Mucosa of rectum (tissue), 2 donors: ENCODE results near the gene CCDC124.
"Not testable (repeated sequence)": the region's sequence is repeated elsewhere in the genome, so short reads cannot be mapped to it uniquely, and the experiment has no call there.

ENCODE experiments used
- H3K27ac ChIP-seq, 2 donors: one replicate each; pipeline ENCODE4 v1.7.0; 2013; ENCODE audit warnings: inconsistent platforms in 2 of 2, low read depth in 2 of 2, low read length in 2 of 2
- H3K27me3 ChIP-seq, 2 donors: one replicate each; pipeline ENCODE4 v1.7.0; 2013; ENCODE audit warnings: low read length in 2 of 2; ENCODE audit not compliant: control insufficient read depth in 2 of 2, insufficient read depth in 2 of 2
- H3K36me3 ChIP-seq, 2 donors: one replicate each; pipeline ENCODE4 v1.7.0; 2013; ENCODE audit warnings: low read length in 2 of 2; ENCODE audit not compliant: control insufficient read depth in 2 of 2, insufficient read depth in 2 of 2
- H3K4me1 ChIP-seq, 2 donors: one replicate each; pipeline ENCODE4 v1.7.0; 2013; ENCODE audit warnings: low read length in 2 of 2, mild to moderate bottlenecking in 1 of 2; ENCODE audit not compliant: control insufficient read depth in 2 of 2, insufficient read depth in 2 of 2
- H3K4me3 ChIP-seq, 2 donors: one replicate each; pipeline ENCODE4 v1.7.0; 2013; ENCODE audit warnings: low read length in 2 of 2
- H3K9ac ChIP-seq, 2 donors: one replicate each; pipeline ENCODE4 v1.7.0; 2013; ENCODE audit warnings: low read length in 2 of 2, low read depth in 1 of 2, mild to moderate bottlenecking in 1 of 2
- H3K9me3 ChIP-seq, 2 donors: one replicate each; pipeline ENCODE4 v1.7.0; 2013; ENCODE audit warnings: low read length in 2 of 2; ENCODE audit not compliant: control insufficient read depth in 2 of 2
- donor health status: healthy.
- donor health status: Normal muscosa, but diverticular disease.

Gene CCDC124

DNA sequence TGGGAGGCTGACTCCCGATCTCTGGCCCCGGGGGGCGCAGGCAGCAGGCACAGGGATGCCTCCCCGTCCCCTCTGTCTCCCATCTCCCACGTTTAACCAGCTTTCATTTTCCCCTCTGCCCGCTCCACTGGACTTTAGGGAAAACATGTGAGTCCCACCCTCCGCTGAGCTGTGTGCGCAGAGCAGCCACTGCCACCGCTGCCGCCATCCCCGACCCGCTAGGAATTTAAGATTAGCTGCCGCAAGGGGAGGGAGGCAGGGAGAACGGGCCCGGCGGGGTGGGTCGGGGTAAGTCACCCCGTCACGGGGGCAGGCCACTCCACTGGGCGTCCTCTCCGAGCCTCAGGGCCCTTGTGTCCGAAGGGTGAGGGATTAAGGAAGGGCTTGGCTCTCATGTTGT, 49.6 kb downstream of the CCDC124 start:
- Histone ChIP-seq H3K27ac (no peak overlapping the region), H3K4me3 (no peak overlapping the region), H3K4me1 (no peaks in the 10 kb centered on the region), H3K9ac (no peak overlapping the region), H3K9me3 (no peaks in the 10 kb centered on the region), H3K27me3 (no peaks in the 10 kb centered on the region), H3K36me3 (no peaks in the 10 kb centered on the region)

DNA sequence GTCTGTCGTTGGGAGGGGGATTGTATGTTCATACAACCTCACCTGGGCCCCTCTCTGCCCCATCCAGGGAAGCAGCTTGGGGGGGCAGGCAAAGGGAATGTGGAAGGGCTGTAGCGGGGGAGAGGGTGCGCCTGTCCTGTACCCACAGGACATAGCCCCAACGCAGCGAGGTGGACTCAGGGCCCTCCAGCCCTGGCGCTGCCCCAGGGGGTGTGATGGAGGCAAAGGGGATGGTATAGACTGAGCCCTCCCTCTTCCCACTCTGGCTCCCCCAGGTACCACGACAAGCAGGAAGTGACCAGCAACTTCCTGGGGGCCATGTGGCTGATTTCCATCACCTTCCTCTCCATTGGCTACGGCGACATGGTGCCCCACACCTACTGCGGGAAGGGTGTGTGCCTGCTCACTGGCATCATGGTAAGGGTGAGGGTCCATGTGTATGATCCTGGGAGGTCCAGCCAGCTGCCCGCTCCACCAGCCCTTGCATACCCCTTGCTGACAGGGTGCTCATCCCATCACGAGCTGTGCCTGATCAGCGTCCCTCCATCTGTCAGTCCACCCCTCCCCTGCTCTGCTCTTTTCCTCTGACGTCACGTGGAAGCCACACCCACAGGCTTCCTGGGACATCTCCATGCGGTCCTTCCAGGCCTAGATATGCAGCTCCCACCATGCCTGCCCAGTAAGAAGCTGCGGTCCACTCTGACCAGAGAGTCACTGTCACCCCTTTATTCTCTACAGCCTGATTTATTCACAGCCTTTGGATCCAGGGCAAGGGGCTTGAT, 52.4 kb downstream of the CCDC124 start:
- Histone ChIP-seq H3K4me3 (no peak overlapping the region), H3K36me3 (no peaks in the 10 kb centered on the region)

DNA sequence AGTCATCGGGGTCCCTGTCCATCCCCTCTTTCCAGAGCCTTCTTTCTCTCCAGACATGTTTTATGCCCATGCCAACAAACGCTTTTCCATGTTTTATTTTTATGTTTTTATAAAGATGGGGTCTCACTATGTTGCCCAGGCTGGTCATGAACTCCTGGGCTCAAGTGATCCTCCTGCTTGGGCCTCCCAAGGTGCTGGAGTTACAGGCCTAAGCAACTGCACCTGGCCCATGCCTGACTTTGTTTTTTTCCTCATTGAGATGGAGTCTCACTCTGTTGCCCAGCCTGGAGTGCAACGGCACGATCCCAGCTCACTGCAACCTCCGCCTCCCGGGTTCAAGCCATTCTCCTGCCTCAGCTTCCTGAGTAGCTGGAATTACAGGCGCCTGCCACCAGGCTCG, 53.8 kb downstream of the CCDC124 start:
- H3K4me1 ChIP-seq, result not testable (repeated sequence)

More for the DNA sequence above, 52.4 kb downstream of the CCDC124 start:
- Histone ChIP-seq H3K9ac (no peak overlapping the region), H3K9me3 (no peaks in the 10 kb centered on the region), H3K27ac (no peak overlapping the region), H3K4me1 (no peaks in the 10 kb centered on the region), H3K27me3 (no peaks in the 10 kb centered on the region)

DNA sequence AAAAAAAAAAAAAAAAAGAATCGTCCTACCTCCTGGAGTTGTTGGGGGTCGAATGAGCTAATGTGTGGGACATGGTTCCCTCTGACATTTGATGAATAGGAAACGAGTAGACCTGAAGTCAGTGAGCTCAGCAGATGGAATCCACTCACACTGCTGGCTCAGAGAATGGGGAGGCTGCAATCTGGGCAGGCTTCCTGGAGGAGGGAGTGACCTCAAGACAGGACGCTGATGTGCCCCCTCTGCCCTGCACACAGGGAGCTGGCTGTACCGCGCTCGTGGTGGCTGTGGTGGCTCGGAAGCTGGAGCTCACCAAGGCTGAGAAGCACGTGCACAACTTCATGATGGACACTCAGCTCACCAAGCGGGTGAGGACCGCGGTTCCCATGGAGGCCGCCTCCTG, 55.3 kb downstream of the CCDC124 start:
- H3K4me3 ChIP-seq, result no peak overlapping the region
- H3K4me1 ChIP-seq, result no peaks in the 10 kb centered on the region
- H3K36me3 ChIP-seq, result no peaks in the 10 kb centered on the region
- H3K9me3 ChIP-seq, result no peaks in the 10 kb centered on the region
- H3K27ac ChIP-seq, result no peak overlapping the region
- no peaks in the 10 kb centered on the region for H3K27me3 ChIP-seq
- no peak overlapping the region for H3K9ac ChIP-seq

More for the DNA sequence above, 53.8 kb downstream of the CCDC124 start:
- H3K36me3 ChIP-seq, H3K9me3 ChIP-seq, H3K4me3 ChIP-seq, H3K27ac ChIP-seq, H3K27me3 ChIP-seq, H3K9ac ChIP-seq: not testable (repeated sequence)

DNA sequence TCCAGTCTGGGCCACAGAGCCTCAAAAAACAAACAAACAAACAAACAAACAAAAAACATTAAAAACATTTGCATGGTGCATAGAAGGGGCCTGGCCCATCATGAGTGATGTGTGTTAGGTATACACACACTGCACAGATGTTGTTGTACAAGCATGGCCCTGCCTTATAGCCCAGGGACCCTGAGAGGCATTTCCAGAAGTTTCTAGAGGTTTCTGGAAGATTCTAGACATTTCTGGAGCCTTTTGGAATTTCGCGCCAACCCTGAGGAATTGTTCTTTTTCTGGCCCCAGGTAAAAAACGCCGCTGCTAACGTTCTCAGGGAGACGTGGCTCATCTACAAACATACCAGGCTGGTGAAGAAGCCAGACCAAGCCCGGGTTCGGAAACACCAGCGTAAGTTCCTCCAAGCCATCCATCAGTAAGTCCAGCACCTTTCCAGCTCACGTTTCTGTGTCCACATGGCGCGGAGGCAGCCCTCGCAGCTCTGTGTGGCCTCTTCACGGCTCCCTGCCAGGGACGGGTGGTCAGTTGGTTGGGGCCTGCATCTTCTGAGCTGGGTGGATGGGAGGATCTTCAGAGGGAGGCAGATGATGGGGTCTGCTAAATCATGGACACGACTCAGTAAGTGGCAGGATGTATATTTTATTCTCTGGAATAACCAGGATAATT, 56.7 kb downstream of the CCDC124 start:
- no peak overlapping the region for H3K4me3 ChIP-seq
- no peaks in the 10 kb centered on the region for H3K27me3 ChIP-seq
- H3K9ac ChIP-seq, result no peak overlapping the region
- no peaks in the 10 kb centered on the region for H3K36me3 ChIP-seq
- no peaks in the 10 kb centered on the region for H3K9me3 ChIP-seq
- no peaks in the 10 kb centered on the region for H3K4me1 ChIP-seq
- H3K27ac ChIP-seq, result no peak overlapping the region

DNA sequence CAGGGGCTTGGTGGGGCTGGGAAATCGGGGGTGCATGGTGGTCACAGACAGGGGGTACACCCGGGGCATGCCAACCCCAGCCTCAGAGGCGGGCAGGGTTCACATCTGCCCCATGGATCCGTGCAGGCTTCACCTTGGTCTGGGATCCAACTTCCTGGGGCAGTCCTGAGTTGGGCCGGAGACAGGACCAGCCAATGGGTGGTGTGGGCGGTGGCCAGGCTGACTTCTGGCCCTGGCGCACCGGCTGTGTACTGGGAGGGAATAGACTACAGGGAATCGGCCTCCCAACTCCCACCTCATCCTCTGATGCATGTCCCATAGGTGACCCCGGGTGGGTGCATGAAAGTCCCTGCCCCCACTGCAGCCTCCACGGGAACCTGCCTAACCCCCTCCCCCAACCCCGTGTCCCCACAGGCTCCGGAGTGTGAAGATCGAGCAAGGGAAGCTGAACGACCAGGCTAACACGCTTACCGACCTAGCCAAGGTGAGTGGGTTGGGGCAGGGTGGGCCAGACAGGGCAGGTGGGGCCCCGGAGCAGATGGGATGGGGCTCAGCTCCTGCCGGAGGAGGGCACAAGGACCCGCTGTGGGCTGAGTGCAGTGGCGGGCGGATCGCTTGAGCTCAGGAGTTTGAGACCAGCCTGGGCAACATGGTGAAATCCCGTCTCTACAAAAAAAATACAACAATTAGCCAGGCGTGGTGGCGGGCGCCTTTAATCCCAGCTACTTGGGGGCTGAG, 60.4 kb downstream of the CCDC124 start:
- Histone ChIP-seq H3K27ac (no peak overlapping the region), H3K9me3 (no peaks in the 10 kb centered on the region), H3K27me3 (no peaks in the 10 kb centered on the region), H3K9ac (no peak overlapping the region), H3K4me3 (no peak overlapping the region), H3K4me1 (peaks cover 0 to 4% of the 10 kb centered on the region in 2 donors), H3K36me3 (no peaks in the 10 kb centered on the region)
